GM12891 (cell line): ENCODE results near the gene TRDMT1.

Source experiments
- PAX5 ChIP-seq: IDR thresholded peaks from 2 replicates; pipeline ENCODE4 v1.6.1; 2011; ENCODE audit warnings: low read length, moderate library complexity, mild to moderate bottlenecking; ENCODE audit not compliant: insufficient read depth, severe bottlenecking
- POLR2A ChIP-seq: IDR thresholded peaks from 2 replicates; pipeline ENCODE4 v1.6.1; 2011; ENCODE audit warnings: low read depth, low read length, control low read depth
- POLR2AphosphoS5 ChIP-seq: IDR thresholded peaks from 2 replicates; pipeline ENCODE4 v1.6.1; 2011; ENCODE audit warnings: low read depth, low read length, control low read depth
- POU2F2 ChIP-seq: IDR thresholded peaks from 2 replicates; pipeline ENCODE4 v1.6.1; 2011; ENCODE audit warnings: low read depth, mild to moderate bottlenecking, control low read depth, low read length, moderate library complexity
- SPI1 ChIP-seq: IDR thresholded peaks from 2 replicates; pipeline ENCODE4 v1.6.1; 2011; ENCODE audit warnings: low read depth, low read length, control low read depth
- TAF1 ChIP-seq: IDR thresholded peaks from 2 replicates; pipeline ENCODE4 v1.6.1; 2011; ENCODE audit warnings: low read depth, low read length, control low read depth

DNA sequence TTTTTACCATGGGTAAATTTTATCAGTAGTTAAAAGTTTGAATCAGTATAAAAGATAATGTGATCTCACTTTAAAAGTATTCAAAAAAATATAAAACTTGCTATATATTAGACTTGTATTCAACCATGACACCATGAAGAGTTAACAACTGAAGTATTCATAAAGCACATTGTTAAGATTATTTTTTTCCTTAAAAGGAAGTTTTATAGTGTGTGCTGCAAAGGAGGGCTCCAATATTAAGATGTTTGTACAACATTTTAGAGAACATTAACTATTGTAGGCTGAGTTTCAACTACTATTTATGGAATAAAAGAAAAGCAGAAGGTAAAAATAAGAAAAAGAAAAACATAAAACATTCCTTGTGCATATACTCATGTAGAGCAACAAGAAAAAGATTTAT, 47.4 kb downstream of the TRDMT1 start:
- no peak for TF ChIP-seq POLR2AphosphoS5
- TF ChIP-seq POLR2A, result no peak
- no peak for TF ChIP-seq TAF1
- no peak for TF ChIP-seq PAX5
- no peak for TF ChIP-seq POU2F2
- TF ChIP-seq SPI1, result no peak
